Effector memory CD8-positive, alpha-beta T cell (primary cell): ENCODE data around the gene NDUFS1.
"Not testable (repeated sequence)": the region's sequence is repeated elsewhere in the genome, so short reads cannot be mapped to it uniquely, and the experiment has no call there.

ENCODE experiments used
- ATAC-seq: fragments of 150-1000 bp; cut with Tn5 transposase; replicated peaks from 2 replicates; pipeline ENCODE4 v1.10.0; 2021; ENCODE audit warnings: mild to moderate bottlenecking, moderate library complexity
- DNase-seq, 3 experiments: peaks; one replicate each; pipeline ENCODE4 v3.0.0; 2021
- H3K27ac Mint-ChIP-seq, 2 donors: one replicate each; pipeline ENCODE4 v1.8.0; 2022; ENCODE audit warnings: mild to moderate bottlenecking in 2 of 2, mixed read lengths in 2 of 2, moderate library complexity in 2 of 2
- H3K27me3 Mint-ChIP-seq, 2 donors: one replicate each; pipeline ENCODE4 v1.8.0; 2022; ENCODE audit warnings: mixed read lengths in 2 of 2
- H3K36me3 Mint-ChIP-seq: one replicate; pipeline ENCODE4 v1.8.0; 2022; ENCODE audit warnings: mild to moderate bottlenecking, moderate library complexity, mixed read lengths; ENCODE audit not compliant: insufficient read depth
- H3K4me1 Mint-ChIP-seq, 2 donors: one replicate each; pipeline ENCODE4 v1.8.0; 2022; ENCODE audit warnings: low read depth in 2 of 2, mixed read lengths in 2 of 2
- H3K4me3 Mint-ChIP-seq, 2 donors: one replicate each; pipeline ENCODE4 v1.8.0; 2022; ENCODE audit warnings: mild to moderate bottlenecking in 2 of 2, mixed read lengths in 2 of 2, moderate library complexity in 2 of 2
- H3K9me3 Mint-ChIP-seq, 2 donors: one replicate each; pipeline ENCODE4 v1.8.0; 2022; ENCODE audit warnings: mixed read lengths in 2 of 2
- total RNA-seq, 9 experiments: gene quantifications; one replicate each; lab custom pipeline; 2026; lab: John Stamatoyannopoulos, UW

The NDUFS1 gene
- 74.5 to 157 (median 134) reads per million in 9 experiments for total RNA-seq

DNA sequence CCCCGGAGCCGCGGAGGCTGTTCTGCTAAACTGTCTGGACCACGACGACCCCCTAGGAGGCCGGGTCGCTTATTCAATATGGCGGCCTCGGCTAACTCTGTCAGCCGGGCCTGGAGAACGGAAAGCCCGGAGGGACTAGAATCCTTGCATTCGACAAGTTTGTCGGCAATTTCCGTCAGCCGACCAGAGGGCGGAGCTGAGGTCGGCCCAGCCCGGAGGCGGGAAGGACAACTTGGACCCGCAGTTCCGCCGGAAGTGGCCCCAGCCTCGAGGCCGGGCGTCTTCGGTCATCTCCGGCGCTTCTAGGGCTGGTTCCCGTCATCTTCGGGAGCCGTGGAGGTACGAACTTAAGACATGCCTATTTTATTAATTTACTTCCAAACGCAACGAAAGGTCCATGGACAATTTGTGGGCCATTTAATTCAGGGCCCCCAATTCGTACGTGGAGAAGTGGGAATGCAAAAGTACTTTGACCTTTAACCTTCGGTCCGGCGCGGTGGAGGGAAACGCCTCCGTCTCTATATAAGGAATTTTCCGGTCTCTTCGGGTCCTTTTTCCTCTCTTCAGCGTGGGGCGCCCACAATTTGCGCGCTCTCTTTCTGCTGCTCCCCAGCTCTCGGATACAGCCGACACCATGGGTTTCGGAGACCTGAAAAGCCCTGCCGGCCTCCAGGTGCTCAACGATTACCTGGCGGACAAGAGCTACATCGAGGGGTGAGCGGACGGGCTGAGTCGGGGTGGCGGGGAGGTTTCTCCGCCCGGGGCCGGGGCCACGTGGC is at the start of gene NDUFS1, which contains the start of gene EEF1B2:
Gene NDUFS1, minus strand, starts transcription at position 99 of the 779 bp plus-strand sequence. CDS start 5,766 bp downstream, outside the sequence.
Gene EEF1B2, plus strand, starts transcription at position 550 of the 779 bp plus-strand sequence. Its CDS starts 85 bp downstream, at position 635.
- peak within 1 kb of the TSS; percentile 96 to 97 for H3K4me3 Mint-ChIP-seq
- ATAC-seq (peak; percentile 84), DNase-seq (peak; percentile 94 to 96 (median 96))
- peaks cover 59% of the 10 kb centered on the region for H3K36me3 Mint-ChIP-seq
- H3K9me3 Mint-ChIP-seq = no peaks in the 10 kb centered on the region
- peak within 1 kb of the TSS; percentile 98 for H3K27ac Mint-ChIP-seq
- H3K4me1 Mint-ChIP-seq = peaks cover 22 to 40% of the 10 kb centered on the region in 2 donors
- no peaks in the 10 kb centered on the region for H3K27me3 Mint-ChIP-seq

DNA sequence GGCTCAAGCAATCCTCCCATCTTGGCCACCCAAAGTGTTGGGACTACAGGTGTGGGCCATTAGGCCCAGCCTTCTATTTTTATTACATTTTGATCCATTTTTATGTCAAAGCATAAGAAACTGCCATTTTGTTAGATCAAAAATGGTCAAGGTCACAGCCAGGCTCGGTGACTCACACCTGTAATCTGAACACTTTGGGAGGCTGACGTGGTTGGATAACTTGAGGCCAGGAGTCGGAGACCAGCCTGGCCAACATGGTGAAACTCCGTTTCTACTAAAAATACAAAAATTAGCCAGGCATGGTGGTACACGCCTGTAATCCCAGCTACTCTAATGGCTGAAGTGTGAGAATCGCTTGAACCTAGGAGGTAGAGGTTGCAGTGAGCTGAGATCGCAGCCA is 49.7 kb upstream of the NDUFS1 start:
- no peak overlapping the region for H3K27ac Mint-ChIP-seq
- no peaks in the 10 kb centered on the region for H3K9me3 Mint-ChIP-seq
- H3K4me3 Mint-ChIP-seq = no peak overlapping the region
- H3K4me1 Mint-ChIP-seq = peaks cover 0 to 1% of the 10 kb centered on the region in 2 donors
- H3K27me3 Mint-ChIP-seq = peaks cover 0 to 10% of the 10 kb centered on the region in 2 donors
- ATAC-seq (no peak), DNase-seq (no peak)
- H3K36me3 Mint-ChIP-seq = no peaks in the 10 kb centered on the region

DNA sequence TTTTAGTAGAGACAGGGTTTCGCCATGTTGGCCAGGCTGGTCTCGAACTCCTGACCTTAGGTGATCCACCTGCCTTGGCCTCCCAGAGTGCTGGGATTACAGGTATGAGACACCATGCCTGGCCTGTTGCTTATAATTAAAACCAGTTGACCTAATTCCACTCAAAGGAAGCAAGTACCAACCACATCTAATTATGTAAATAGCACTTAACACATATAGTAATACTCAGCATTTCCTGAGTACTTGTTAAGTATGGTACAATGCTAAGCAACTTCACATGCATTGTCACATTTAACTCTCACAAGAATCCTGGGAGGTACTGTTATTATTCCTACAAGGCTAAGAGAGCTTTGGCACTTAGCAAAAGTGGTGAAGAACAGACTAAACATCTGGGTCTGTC is 48.1 kb upstream of the NDUFS1 start:
- H3K36me3 Mint-ChIP-seq, DNase-seq, H3K4me3 Mint-ChIP-seq, H3K27ac Mint-ChIP-seq, H3K27me3 Mint-ChIP-seq, ATAC-seq, H3K9me3 Mint-ChIP-seq, H3K4me1 Mint-ChIP-seq: not testable (repeated sequence)

DNA sequence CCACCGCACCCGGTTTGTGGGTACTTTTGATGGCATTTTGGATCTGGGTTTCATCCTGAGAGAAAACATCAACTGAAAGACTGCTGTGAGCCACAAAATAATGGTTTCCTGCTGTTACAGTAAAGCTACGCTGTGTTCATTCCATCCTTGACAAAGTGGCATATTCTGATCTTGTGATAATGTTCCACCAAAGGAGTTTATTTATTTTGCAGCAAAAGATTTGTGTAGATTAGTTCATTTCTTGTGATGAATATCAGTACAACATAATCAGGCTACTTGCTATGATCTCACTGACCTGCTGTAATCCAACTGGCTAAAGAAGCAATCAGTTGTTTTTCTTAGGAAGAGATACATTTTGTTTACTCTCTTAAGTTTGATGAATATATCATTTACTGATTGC is 45.5 kb upstream of the NDUFS1 start:
- no peak for DNase-seq
- H3K36me3 Mint-ChIP-seq = peaks cover 3% of the 10 kb centered on the region
- H3K4me1 Mint-ChIP-seq = no peaks in the 10 kb centered on the region
- H3K9me3 Mint-ChIP-seq = no peaks in the 10 kb centered on the region
- no peak for ATAC-seq
- H3K27ac Mint-ChIP-seq = no peak overlapping the region
- no peak overlapping the region for H3K4me3 Mint-ChIP-seq
- H3K27me3 Mint-ChIP-seq = peaks cover 5 to 10% of the 10 kb centered on the region in 2 donors

DNA sequence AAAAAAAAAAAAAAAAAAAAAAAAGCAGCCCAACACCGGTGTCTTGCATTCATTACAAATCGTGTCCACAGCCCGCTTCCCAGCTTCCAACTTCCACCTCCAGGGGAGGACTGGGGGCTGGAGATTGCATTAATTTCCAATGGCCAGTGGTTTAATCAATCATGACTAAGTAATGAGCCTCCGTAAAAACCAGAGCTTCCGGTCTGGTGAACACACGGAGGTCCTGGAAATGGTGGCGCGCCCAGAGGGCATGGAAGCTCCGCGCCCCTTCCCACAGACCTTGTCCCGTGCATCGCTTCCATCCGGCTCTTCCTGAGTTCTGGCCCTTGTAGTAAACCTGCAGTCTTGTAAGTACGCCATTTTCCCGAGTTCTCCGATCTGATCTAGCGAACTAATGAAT is 44.1 kb upstream of the NDUFS1 start:
- no peak for ATAC-seq
- peaks cover 3% of the 10 kb centered on the region for H3K36me3 Mint-ChIP-seq
- no peaks in the 10 kb centered on the region for H3K9me3 Mint-ChIP-seq
- H3K4me1 Mint-ChIP-seq = no peaks in the 10 kb centered on the region
- H3K27me3 Mint-ChIP-seq = peaks cover 15% of the 10 kb centered on the region in 2 donors
- no peak overlapping the region for H3K4me3 Mint-ChIP-seq
- H3K27ac Mint-ChIP-seq = no peak overlapping the region
- DNase-seq = no peak

DNA sequence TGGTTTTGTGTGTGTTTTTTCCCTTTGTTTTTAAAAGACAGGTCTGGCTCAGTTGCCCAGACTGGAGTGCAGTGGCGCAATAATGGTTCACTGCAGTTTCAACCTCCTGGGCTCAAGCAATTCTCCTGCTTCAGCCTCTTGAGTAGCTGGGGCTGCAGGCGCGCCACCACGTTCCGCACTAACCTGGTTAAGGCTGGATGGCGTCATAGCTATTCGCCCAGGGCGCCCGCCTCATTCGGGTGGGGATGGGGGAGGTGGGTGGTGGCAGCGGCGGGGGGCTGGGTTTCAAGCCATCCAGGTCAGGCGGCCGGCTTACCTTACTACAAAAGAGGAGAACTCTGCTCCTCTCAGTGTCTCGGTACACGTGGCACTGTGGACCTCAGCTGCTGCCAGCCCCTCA is 43.2 kb upstream of the NDUFS1 start:
- H3K9me3 Mint-ChIP-seq = no peaks in the 10 kb centered on the region
- no peak for DNase-seq
- peaks cover 3% of the 10 kb centered on the region for H3K36me3 Mint-ChIP-seq
- H3K4me3 Mint-ChIP-seq = no peak overlapping the region
- peaks cover 17 to 24% of the 10 kb centered on the region in 2 donors for H3K27me3 Mint-ChIP-seq
- H3K4me1 Mint-ChIP-seq = no peaks in the 10 kb centered on the region
- no peak overlapping the region for H3K27ac Mint-ChIP-seq
- ATAC-seq = no peak

DNA sequence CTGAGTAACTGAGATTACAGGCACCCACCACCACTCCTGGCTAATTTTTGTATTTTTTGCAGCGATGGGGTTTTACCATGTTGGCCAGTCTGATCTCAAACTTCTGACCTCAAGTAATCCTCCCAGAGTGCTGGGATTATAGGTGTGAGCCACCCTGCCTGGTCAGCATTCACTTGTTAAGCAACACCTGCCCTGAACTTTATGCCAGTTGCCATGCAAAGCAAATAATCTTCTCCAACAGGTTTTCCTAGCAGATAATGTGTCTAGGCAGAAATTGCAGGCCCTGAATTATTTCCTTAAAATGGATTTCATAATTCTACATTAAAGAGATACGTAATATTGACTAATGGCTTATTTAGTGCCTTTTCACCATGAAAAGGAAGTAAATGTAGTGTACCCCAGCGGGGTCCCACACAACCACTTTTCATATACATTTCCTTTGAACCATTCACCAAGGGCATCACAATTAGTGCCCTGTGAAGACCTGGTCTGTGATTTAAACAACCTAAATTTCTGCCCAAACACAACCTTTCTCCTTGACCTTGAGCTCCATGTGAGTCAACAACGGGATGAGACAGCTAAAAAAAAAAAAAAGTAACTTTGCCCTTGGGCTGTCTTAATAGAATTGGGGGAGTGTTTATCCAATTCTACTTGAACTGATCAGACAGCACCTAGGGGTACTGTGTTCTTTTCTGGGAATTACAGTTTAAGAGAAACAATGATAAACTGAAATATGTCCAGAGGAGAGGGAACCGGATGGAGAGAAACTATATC is 42.0 kb upstream of the NDUFS1 start:
- Mint-ChIP-seq H3K27me3 (peaks cover 27 to 35% of the 10 kb centered on the region in 2 donors), H3K36me3 (peaks cover 3% of the 10 kb centered on the region), H3K27ac (no peak overlapping the region), H3K4me1 (no peaks in the 10 kb centered on the region), H3K9me3 (no peaks in the 10 kb centered on the region), H3K4me3 (no peak overlapping the region)
- ATAC-seq = no peak
- no peak for DNase-seq

DNA sequence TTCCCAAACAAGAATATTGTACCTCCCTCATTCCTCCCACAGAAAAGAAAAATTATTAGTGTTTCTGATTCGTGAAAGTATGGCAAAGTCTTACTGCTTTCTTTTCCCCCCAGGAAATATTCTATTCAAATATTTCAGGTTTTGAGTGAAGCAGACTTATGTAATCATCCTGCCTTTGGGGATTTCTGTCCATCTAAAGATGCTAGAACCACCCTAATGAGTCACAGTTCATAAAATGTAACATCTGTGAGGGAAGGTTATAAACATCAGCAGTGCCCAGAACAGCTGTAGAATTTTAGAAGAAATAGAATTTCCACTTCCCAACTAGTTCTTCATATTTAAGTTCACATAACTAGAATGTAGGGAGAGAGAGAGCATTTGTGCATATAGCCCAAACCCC is 39.4 kb upstream of the NDUFS1 start:
- H3K9me3 Mint-ChIP-seq = no peaks in the 10 kb centered on the region
- peaks cover 38 to 48% of the 10 kb centered on the region in 2 donors for H3K27me3 Mint-ChIP-seq
- ATAC-seq (no peak), DNase-seq (no peak)
- H3K36me3 Mint-ChIP-seq = peaks cover 9% of the 10 kb centered on the region
- no peak overlapping the region for H3K27ac Mint-ChIP-seq
- no peaks in the 10 kb centered on the region for H3K4me1 Mint-ChIP-seq
- H3K4me3 Mint-ChIP-seq = no peak overlapping the region

DNA sequence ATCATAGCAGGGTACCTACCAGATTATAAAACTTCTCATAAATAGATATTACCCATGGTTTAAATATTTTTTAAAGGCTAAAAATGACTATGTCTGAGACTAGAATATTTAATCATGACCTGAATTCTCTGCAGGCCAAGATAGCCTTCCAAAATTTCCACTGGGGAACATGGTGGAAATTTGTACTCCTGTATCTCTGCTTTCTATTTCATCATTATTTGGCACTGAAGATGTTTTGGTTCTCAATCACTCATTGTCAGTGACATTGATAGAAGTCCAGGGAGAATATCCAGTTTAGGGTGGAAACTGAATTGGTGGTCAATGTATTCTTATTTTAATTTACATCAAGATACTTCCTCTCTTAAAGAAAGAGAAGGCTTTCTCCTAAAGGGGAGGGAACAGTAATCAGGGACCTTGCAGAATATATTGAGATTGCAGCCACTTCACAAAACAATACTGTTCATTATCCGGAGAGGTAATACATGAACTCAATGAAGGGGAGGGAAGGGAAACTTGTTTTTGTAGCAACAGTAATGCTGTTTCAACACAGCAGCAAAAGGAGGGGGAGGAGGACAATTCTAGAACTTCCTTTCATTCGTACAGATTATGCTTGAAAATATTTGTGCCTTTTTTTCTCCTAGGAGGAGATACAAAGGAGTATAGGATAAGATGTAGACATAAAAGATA is 34.6 kb upstream of the NDUFS1 start:
- H3K4me1 Mint-ChIP-seq = no peaks in the 10 kb centered on the region
- no peak overlapping the region for H3K4me3 Mint-ChIP-seq
- no peak overlapping the region for H3K27ac Mint-ChIP-seq
- no peak for DNase-seq
- H3K27me3 Mint-ChIP-seq = peaks cover 38 to 52% of the 10 kb centered on the region in 2 donors
- no peaks in the 10 kb centered on the region for H3K9me3 Mint-ChIP-seq
- H3K36me3 Mint-ChIP-seq = peaks cover 6% of the 10 kb centered on the region
- no peak for ATAC-seq

DNA sequence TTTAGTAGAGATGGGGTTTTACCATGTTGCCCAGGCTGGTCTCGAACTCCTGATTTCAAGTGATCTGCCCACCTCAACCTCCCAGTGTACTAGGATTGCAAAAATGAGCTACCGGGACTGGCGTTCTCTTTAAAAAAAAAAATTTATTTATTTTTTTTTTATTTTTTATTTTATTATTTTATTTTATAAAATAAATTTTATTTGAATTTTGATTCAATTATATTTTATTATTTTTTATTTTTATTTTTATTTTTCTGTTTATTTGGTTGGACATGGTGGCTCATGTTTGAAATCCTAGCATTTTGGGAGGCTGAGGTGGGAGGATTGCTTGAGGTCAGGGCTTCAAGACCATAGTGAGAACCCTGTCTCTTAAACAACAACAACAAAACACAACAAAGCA is 32.9 kb upstream of the NDUFS1 start:
- DNase-seq (no peak), ATAC-seq (no peak)
- peaks cover 6% of the 10 kb centered on the region for H3K36me3 Mint-ChIP-seq
- H3K27ac Mint-ChIP-seq = no peak overlapping the region
- no peak overlapping the region for H3K4me3 Mint-ChIP-seq
- peaks cover 28 to 37% of the 10 kb centered on the region in 2 donors for H3K27me3 Mint-ChIP-seq
- H3K9me3 Mint-ChIP-seq = no peaks in the 10 kb centered on the region
- H3K4me1 Mint-ChIP-seq = no peaks in the 10 kb centered on the region

DNA sequence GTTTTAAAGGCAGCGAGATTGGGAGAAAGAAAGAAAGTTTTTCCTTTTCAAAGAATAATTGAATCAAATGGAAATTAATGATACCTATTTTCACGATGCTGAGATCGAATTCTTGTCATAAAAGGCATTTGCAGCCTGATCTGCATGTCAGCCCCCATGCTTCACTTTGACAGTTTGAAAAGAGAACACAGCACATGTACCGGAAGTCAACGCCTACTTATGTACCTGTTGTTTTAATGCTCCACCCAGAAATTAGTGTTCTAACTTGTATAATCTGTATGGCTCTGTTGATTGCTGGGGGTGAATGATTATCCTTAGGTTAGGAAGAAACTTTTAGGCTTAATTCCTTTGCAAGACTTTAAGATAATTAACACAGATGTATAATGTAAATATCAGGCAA is 31.4 kb upstream of the NDUFS1 start:
- peaks cover 21 to 29% of the 10 kb centered on the region in 2 donors for H3K27me3 Mint-ChIP-seq
- H3K4me1 Mint-ChIP-seq = no peaks in the 10 kb centered on the region
- H3K4me3 Mint-ChIP-seq = no peak overlapping the region
- ATAC-seq (no peak), DNase-seq (no peak)
- peaks cover 3% of the 10 kb centered on the region for H3K36me3 Mint-ChIP-seq
- H3K27ac Mint-ChIP-seq = no peak overlapping the region
- no peaks in the 10 kb centered on the region for H3K9me3 Mint-ChIP-seq

DNA sequence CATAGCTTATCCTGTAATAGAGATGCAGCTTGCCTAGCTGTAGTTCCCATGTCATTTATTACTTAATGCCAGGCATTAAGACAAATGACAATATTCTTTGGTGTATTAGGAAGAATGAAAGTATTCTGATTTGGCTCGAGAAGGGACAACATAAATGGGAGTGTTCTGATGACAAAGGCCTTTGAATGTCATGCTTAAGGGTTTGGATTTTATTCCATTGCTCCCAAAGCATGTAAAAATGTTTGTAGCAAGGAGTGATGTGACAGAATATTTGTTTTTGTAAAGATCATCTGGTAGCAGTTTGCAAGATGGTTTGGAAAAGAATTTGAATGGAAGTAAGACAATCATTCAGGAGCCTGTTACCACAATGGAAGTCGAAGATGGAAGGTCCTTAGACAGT is 30.9 kb upstream of the NDUFS1 start:
- Mint-ChIP-seq H3K36me3 (no peaks in the 10 kb centered on the region), H3K27me3 (peaks cover 18 to 25% of the 10 kb centered on the region in 2 donors), H3K4me1 (no peaks in the 10 kb centered on the region), H3K9me3 (no peaks in the 10 kb centered on the region), H3K4me3 (no peak overlapping the region), H3K27ac (no peak overlapping the region)
- ATAC-seq (no peak), DNase-seq (no peak)

DNA sequence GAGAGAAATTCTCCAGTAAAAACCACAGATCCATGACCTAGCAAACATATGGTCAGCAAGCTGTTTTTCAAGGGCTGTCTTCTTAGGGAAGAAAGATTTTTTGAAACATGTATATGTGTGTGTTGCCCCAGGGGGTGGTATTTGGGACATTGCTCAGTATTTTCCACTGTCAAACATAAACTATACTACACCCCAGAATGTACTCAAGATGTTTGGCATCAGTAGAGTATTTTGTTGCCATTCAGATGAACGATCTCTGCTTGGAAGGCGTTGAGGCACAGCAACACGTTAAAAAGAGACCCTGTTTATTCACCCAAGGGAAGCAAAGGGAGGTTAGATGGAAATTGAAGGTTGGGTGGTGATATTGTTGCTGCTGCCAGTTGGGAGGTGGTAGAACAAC is 30.4 kb upstream of the NDUFS1 start:
- H3K27me3 Mint-ChIP-seq = peaks cover 15 to 21% of the 10 kb centered on the region in 2 donors
- H3K9me3 Mint-ChIP-seq = no peaks in the 10 kb centered on the region
- ATAC-seq (no peak), DNase-seq (no peak)
- no peaks in the 10 kb centered on the region for H3K36me3 Mint-ChIP-seq
- no peak overlapping the region for H3K4me3 Mint-ChIP-seq
- H3K27ac Mint-ChIP-seq = no peak overlapping the region
- H3K4me1 Mint-ChIP-seq = no peaks in the 10 kb centered on the region
